SK-N-SH treated with all-trans-retinoic acid at 6 μM for 48 hours (cell line): ENCODE results near the gene PRSS2.

ENCODE experiments used
- ARNTL ChIP-seq: fragments of 450-650 bp; formaldehyde crosslinking; IDR thresholded peaks from 2 replicates; pipeline ENCODE4 v1.5.0; 2020; ENCODE audit warnings: low read depth, mild to moderate bottlenecking, moderate library complexity, borderline replicate concordance
- CREB5 ChIP-seq: fragments of 250-450 bp; sonication (Bioruptor Pico); IDR thresholded peaks from 2 replicates; pipeline ENCODE4 v1.5.1; 2020; ENCODE audit warnings: low read depth, mild to moderate bottlenecking, moderate library complexity
- CSDC2 ChIP-seq: fragments of 250-450 bp; sonication (Bioruptor Pico); IDR thresholded peaks from 2 replicates; pipeline ENCODE4 v1.5.0; 2020; ENCODE audit warnings: mild to moderate bottlenecking, moderate library complexity
- CSRNP3 ChIP-seq: fragments of 250-450 bp; sonication (Bioruptor Pico); IDR thresholded peaks from 2 replicates; pipeline ENCODE4 v1.5.1; 2021; ENCODE audit warnings: mild to moderate bottlenecking, moderate library complexity
- GLIS3 ChIP-seq: fragments of 250-450 bp; sonication (Bioruptor Pico); IDR thresholded peaks from 2 replicates; pipeline ENCODE4 v1.5.0; 2020; ENCODE audit warnings: mild to moderate bottlenecking, moderate library complexity
- ISL1 ChIP-seq: fragments of 250-450 bp; sonication (Bioruptor Pico); IDR thresholded peaks from 2 replicates; pipeline ENCODE4 v2.1.2; 2022; ENCODE audit warnings: mild to moderate bottlenecking, moderate library complexity
- PATZ1 ChIP-seq: fragments of 250-450 bp; sonication (Bioruptor Pico); IDR thresholded peaks from 2 replicates; pipeline ENCODE4 v1.8.0; 2020; ENCODE audit warnings: mild to moderate bottlenecking, moderate library complexity, borderline replicate concordance
- RARB ChIP-seq: fragments of 250-450 bp; sonication (Bioruptor Pico); IDR thresholded peaks from 2 replicates; pipeline ENCODE4 v1.8.0; 2021; ENCODE audit warnings: mild to moderate bottlenecking, moderate library complexity
- SNAI2 ChIP-seq: fragments of 250-450 bp; sonication (Bioruptor Pico); IDR thresholded peaks from 2 replicates; pipeline ENCODE4 v1.5.0; 2020; ENCODE audit warnings: mild to moderate bottlenecking, moderate library complexity
- TOX ChIP-seq: fragments of 250-450 bp; sonication (Bioruptor Pico); IDR thresholded peaks from 2 replicates; pipeline ENCODE4 v1.8.0; 2021; ENCODE audit warnings: mild to moderate bottlenecking, moderate library complexity, borderline replicate concordance
- ZC3H10 ChIP-seq: fragments of 250-450 bp; sonication (Bioruptor Pico); IDR thresholded peaks from 2 replicates; pipeline ENCODE4 v1.5.1; 2021; ENCODE audit warnings: mild to moderate bottlenecking, moderate library complexity
- ZFP3 ChIP-seq: fragments of 250-450 bp; sonication (Bioruptor Pico); IDR thresholded peaks from 2 replicates; pipeline ENCODE4 v1.5.0; 2020; ENCODE audit warnings: mild to moderate bottlenecking, moderate library complexity
- ZFP30 ChIP-seq: fragments of 450-650 bp; formaldehyde crosslinking; IDR thresholded peaks from 2 replicates; pipeline ENCODE4 v1.5.0; 2022; ENCODE audit warnings: mild to moderate bottlenecking, moderate library complexity
- ZNF70 ChIP-seq: fragments of 450-650 bp; formaldehyde crosslinking; IDR thresholded peaks from 2 replicates; pipeline ENCODE4 v1.5.0; 2020; ENCODE audit warnings: mild to moderate bottlenecking, moderate library complexity

GRCh38 chr7:142772051-142772450 is 1.3 kb downstream of the PRSS2 start:
- TF ChIP-seq CREB5 (CRISPR knock-in tag) (no peak), ZC3H10 (CRISPR knock-in tag) (no peak), TOX (CRISPR knock-in tag) (no peak), GLIS3 (CRISPR knock-in tag) (no peak), PATZ1 (CRISPR knock-in tag) (no peak), ZFP3 (CRISPR knock-in tag) (no peak), CSRNP3 (CRISPR knock-in tag) (no peak), SNAI2 (CRISPR knock-in tag) (no peak), ISL1 (CRISPR knock-in tag) (no peak), ZFP30 (CRISPR knock-in tag) (no peak), ARNTL (CRISPR knock-in tag) (no peak), ZNF70 (CRISPR knock-in tag) (no peak), RARB (CRISPR knock-in tag) (no peak), CSDC2 (CRISPR knock-in tag) (no peak)
